DMS153 treated with DMSO at 0.1 percent for 48 hours (cell line): ENCODE results near the gene SLC10A4.

Experiments
- DNase-seq: peaks from one replicate; lab custom pipeline; 2025; ENCODE audit not compliant: unreplicated experiment; lab: John Stamatoyannopoulos, UW

Gene SLC10A4

DNA sequence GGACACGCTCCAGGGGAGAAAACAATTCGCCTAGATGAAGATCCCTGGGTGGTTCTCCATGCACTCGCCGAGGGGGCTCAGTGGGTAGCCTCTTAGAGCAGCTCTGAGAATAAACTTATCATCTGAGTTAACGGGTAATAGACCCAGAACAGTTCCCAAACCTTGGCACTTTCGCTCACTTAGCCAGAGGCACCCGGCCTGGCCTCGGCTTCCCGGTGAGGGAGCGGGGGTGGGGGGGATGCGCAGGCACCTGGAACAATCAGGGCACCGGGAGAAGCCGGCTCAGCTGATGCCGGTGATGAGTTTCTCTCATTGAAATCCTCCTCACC lies 6.5 kb downstream of the SLC10A4 start:
- DNase-seq: no peak

GRCh38 chr4:48490012-48490679 lies 7.0 kb downstream of the SLC10A4 start, which contains the start of gene ZAR1:
ZAR1 (plus strand) TSS chr4:48490252; CDS start chr4:48490292, 40 bp downstream.
- DNase-seq: no peak

GRCh38 chr4:48490680-48491513 lies 7.8 kb downstream of the SLC10A4 start:
- no peak for DNase-seq

DNA sequence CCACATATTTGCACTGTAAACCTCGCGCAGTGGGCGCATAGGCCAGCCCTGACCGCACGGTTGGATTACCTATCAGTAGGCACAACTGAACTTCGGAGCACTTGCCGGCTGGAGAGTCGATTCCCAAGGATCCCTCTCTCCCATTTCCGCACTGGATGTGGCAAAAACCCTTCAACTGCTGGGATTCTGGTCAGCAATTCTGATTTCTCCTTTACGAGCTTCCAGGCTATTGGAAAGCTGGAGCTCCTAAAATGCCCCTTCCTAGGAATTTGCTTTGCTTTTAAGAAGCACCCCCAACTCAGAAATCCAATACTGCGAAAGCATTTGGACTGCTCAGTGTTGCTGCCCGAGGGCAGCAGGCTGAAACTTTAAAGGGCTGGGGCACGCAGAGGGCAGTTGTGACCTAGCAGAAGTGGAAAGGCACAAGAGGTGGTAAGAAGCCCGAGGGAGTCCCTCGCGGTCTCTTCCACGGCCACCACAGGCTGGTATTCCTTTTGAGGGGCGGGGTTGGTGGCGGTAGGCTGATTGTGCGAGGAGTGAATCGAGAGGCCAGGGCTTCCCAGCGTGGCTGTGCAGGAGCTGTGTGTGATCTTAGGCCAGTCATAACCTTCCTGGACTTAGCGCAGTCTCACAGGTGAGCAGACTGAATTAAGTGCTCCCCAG lies 8.5 kb downstream of the SLC10A4 start:
- no peak for DNase-seq

DNA sequence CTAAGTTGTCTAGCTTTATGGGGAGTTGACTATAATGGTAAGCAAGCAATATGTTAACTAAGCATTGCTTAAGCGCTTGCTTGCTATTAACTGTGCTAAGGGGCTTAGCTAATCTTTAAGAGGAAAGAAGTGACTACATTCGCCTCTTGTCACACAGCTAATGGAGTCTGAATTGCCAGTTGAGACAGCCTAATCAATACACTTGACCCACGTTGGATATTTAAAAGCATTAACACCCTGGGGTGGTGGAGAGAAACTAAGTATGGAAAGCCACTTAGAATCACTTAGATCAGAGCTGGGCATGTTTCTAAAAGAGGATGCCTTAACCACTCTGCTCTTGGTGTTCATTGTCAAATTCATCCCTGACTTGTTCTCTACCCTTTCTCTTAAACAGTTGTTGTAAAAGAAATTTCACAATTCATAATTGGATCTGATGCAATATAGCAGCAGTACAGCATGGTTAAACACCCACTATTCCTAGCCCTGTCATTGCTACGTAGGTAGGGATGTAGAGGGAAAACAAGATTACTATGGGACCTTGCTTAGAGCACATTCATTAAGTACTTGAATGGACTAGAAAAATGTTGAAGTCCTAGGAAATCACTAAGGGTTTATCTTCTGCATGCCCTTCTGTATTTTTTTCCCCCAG lies 10.4 kb downstream of the SLC10A4 start:
- no peak for DNase-seq

GRCh38 chr4:48495941-48496340 lies 12.8 kb downstream of the SLC10A4 start:
- no peak for DNase-seq

- no peak for DNase-seq
Measured at GRCh38 chr4:48498895-48499294, 15.8 kb downstream of the SLC10A4 start.

GRCh38 chr4:48499551-48500066 lies 16.5 kb downstream of the SLC10A4 start:
- DNase-seq: no peak

- no peak for DNase-seq
Measured at GRCh38 chr4:48503233-48504025, 20.3 kb downstream of the SLC10A4 start.

DNA sequence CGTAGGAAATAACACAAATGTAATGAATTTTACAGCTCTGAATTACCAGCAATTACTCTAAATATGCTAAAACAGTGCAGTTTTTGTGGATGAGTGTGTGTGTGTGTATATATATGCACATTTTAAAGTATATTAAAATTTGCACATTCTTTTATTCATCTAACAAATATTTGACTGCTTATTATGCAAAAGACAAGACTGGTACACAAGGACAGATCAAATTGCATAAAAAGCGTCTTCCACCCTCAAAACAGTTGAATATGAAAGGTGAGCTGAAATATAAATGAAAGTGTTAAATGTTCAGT lies 20.8 kb downstream of the SLC10A4 start:
- DNase-seq: no peak

- DNase-seq: no peak
Measured at GRCh38 chr4:48504352-48504751, 21.2 kb downstream of the SLC10A4 start.

DNA sequence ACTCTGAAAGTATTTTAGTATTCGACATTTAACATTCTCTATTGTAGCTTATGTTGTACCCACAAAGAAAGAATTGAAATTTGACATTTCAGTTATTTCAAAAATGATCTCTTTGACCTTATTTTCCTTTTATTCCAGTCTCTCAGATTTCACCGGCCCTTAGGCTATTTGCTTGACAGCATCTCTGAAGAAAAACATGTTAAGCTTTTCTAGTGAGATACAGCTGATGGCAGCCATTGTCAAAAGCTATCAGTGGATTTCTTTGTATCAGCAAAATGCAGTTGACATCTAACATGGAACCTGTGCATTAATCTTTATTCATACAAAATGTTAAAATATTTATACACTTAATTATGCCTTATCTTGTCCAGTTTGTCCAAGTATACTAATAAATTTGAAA lies 23.6 kb downstream of the SLC10A4 start:
- no peak for DNase-seq

GRCh38 chr4:48509543-48509942 lies 26.4 kb downstream of the SLC10A4 start:
- DNase-seq: no peak

GRCh38 chr4:48518143-48518542 lies 35.0 kb downstream of the SLC10A4 start:
- DNase-seq: no peak

- DNase-seq: no peak
Measured at GRCh38 chr4:48526406-48526805, 43.3 kb downstream of the SLC10A4 start.

GRCh38 chr4:48538358-48538757 lies 55.2 kb downstream of the SLC10A4 start:
- DNase-seq: no peak
